ENCODE data around the gene SEPHS1.
"Not testable (repeated sequence)": the region's sequence is repeated elsewhere in the genome, so short reads cannot be mapped to it uniquely, and the experiment has no call there.

SEPHS1 gene

GRCh38 chr10:13348216-13349017 is at the start of gene SEPHS1:
Gene SEPHS1, minus strand, starts transcription at chr10:13348293. Its CDS starts 3,343 bp downstream, at chr10:13344950.
- peaks cover 22% of the 10 kb centered on the region for H3K36me3 Mint-ChIP-seq (ENCODE audit: low read depth)
- H3K4me1 Mint-ChIP-seq (ENCODE audit: low read depth): peaks cover 59% of the 10 kb centered on the region
- peak within 1 kb of the TSS; percentile 89 for H3K4me3 Mint-ChIP-seq
- no peaks in the 10 kb centered on the region for H3K27me3 Mint-ChIP-seq
- peak within 1 kb of the TSS; percentile 92 for H3K27ac Mint-ChIP-seq
- H3K9me3 Mint-ChIP-seq: no peaks in the 10 kb centered on the region

- Mint-ChIP-seq H3K4me3 (no peak overlapping the region), H3K36me3 (ENCODE audit: low read depth) (no peaks in the 10 kb centered on the region), H3K27ac (no peak overlapping the region), H3K4me1 (ENCODE audit: low read depth) (no peaks in the 10 kb centered on the region), H3K9me3 (no peaks in the 10 kb centered on the region), H3K27me3 (peaks cover 6% of the 10 kb centered on the region)
Measured at GRCh38 chr10:13397052-13397451, 49.0 kb upstream of the SEPHS1 start.

GRCh38 chr10:13396369-13396768 is 48.3 kb upstream of the SEPHS1 start:
- Mint-ChIP-seq H3K4me1 (ENCODE audit: low read depth) (no peaks in the 10 kb centered on the region), H3K27ac (no peak overlapping the region), H3K36me3 (ENCODE audit: low read depth) (no peaks in the 10 kb centered on the region), H3K9me3 (no peaks in the 10 kb centered on the region), H3K4me3 (no peak overlapping the region), H3K27me3 (peaks cover 6% of the 10 kb centered on the region)

GRCh38 chr10:13395540-13395939 is 47.4 kb upstream of the SEPHS1 start:
- Mint-ChIP-seq H3K36me3 (ENCODE audit: low read depth) (no peaks in the 10 kb centered on the region), H3K27me3 (peaks cover 4% of the 10 kb centered on the region), H3K9me3 (no peaks in the 10 kb centered on the region), H3K4me3 (no peak overlapping the region), H3K27ac (no peak overlapping the region), H3K4me1 (ENCODE audit: low read depth) (no peaks in the 10 kb centered on the region)

- no peaks in the 10 kb centered on the region for H3K36me3 Mint-ChIP-seq (ENCODE audit: low read depth)
- H3K4me1 Mint-ChIP-seq (ENCODE audit: low read depth): no peaks in the 10 kb centered on the region
- H3K27ac Mint-ChIP-seq: no peak overlapping the region
- H3K4me3 Mint-ChIP-seq: no peak overlapping the region
- no peaks in the 10 kb centered on the region for H3K9me3 Mint-ChIP-seq
- peaks cover 5% of the 10 kb centered on the region for H3K27me3 Mint-ChIP-seq
Measured at GRCh38 chr10:13393640-13394039, 45.5 kb upstream of the SEPHS1 start.

- no peaks in the 10 kb centered on the region for H3K36me3 Mint-ChIP-seq (ENCODE audit: low read depth)
- no peaks in the 10 kb centered on the region for H3K4me1 Mint-ChIP-seq (ENCODE audit: low read depth)
- H3K4me3 Mint-ChIP-seq: no peak overlapping the region
- no peaks in the 10 kb centered on the region for H3K9me3 Mint-ChIP-seq
- no peak overlapping the region for H3K27ac Mint-ChIP-seq
- peaks cover 5% of the 10 kb centered on the region for H3K27me3 Mint-ChIP-seq
Measured at GRCh38 chr10:13392701-13393100, 44.6 kb upstream of the SEPHS1 start.

- Mint-ChIP-seq H3K27ac (no peak overlapping the region), H3K36me3 (ENCODE audit: low read depth) (no peaks in the 10 kb centered on the region), H3K4me1 (ENCODE audit: low read depth) (no peaks in the 10 kb centered on the region), H3K27me3 (peaks cover 5% of the 10 kb centered on the region), H3K9me3 (no peaks in the 10 kb centered on the region), H3K4me3 (no peak overlapping the region)
Measured at GRCh38 chr10:13390604-13391522, 42.8 kb upstream of the SEPHS1 start.

GRCh38 chr10:13388478-13389230 is 40.6 kb upstream of the SEPHS1 start:
- Mint-ChIP-seq H3K27me3 (peaks cover 16% of the 10 kb centered on the region), H3K4me1 (ENCODE audit: low read depth) (no peaks in the 10 kb centered on the region), H3K27ac (no peak overlapping the region), H3K9me3 (no peaks in the 10 kb centered on the region), H3K4me3 (no peak overlapping the region), H3K36me3 (ENCODE audit: low read depth) (no peaks in the 10 kb centered on the region)

GRCh38 chr10:13386021-13386420 is 37.9 kb upstream of the SEPHS1 start:
- H3K9me3 Mint-ChIP-seq: no peaks in the 10 kb centered on the region
- peaks cover 11% of the 10 kb centered on the region for H3K4me1 Mint-ChIP-seq (ENCODE audit: low read depth)
- H3K36me3 Mint-ChIP-seq (ENCODE audit: low read depth): no peaks in the 10 kb centered on the region
- peaks cover 38% of the 10 kb centered on the region for H3K27me3 Mint-ChIP-seq
- no peak overlapping the region for H3K27ac Mint-ChIP-seq
- no peak overlapping the region for H3K4me3 Mint-ChIP-seq

- Mint-ChIP-seq H3K4me1 (ENCODE audit: low read depth) (peaks cover 11% of the 10 kb centered on the region), H3K27me3 (peaks cover 46% of the 10 kb centered on the region), H3K9me3 (no peaks in the 10 kb centered on the region), H3K4me3 (peak overlapping the region; percentile 36), H3K27ac (no peak overlapping the region), H3K36me3 (ENCODE audit: low read depth) (no peaks in the 10 kb centered on the region)
Measured at GRCh38 chr10:13383399-13383761, 35.3 kb upstream of the SEPHS1 start.

GRCh38 chr10:13382703-13383398 is 34.8 kb upstream of the SEPHS1 start:
- peak overlapping the region; percentile 36 for H3K4me3 Mint-ChIP-seq
- H3K9me3 Mint-ChIP-seq: no peaks in the 10 kb centered on the region
- H3K4me1 Mint-ChIP-seq (ENCODE audit: low read depth): peaks cover 11% of the 10 kb centered on the region
- peaks cover 46% of the 10 kb centered on the region for H3K27me3 Mint-ChIP-seq
- H3K27ac Mint-ChIP-seq: no peak overlapping the region
- H3K36me3 Mint-ChIP-seq (ENCODE audit: low read depth): no peaks in the 10 kb centered on the region

- Mint-ChIP-seq H3K27me3 (peaks cover 35% of the 10 kb centered on the region), H3K4me1 (ENCODE audit: low read depth) (peaks cover 11% of the 10 kb centered on the region)
- H3K4me3 Mint-ChIP-seq; H3K36me3 Mint-ChIP-seq (ENCODE audit: low read depth); H3K9me3 Mint-ChIP-seq; H3K27ac Mint-ChIP-seq: not testable (repeated sequence)
Measured at GRCh38 chr10:13379061-13379460, 31.0 kb upstream of the SEPHS1 start.

GRCh38 chr10:13376746-13377145 is 28.7 kb upstream of the SEPHS1 start:
- Mint-ChIP-seq H3K27ac (no peak overlapping the region), H3K36me3 (ENCODE audit: low read depth) (no peaks in the 10 kb centered on the region), H3K4me1 (ENCODE audit: low read depth) (no peaks in the 10 kb centered on the region), H3K9me3 (no peaks in the 10 kb centered on the region), H3K4me3 (no peak overlapping the region), H3K27me3 (peaks cover 20% of the 10 kb centered on the region)

GRCh38 chr10:13376297-13376696 is 28.2 kb upstream of the SEPHS1 start:
- Mint-ChIP-seq H3K4me1 (ENCODE audit: low read depth) (no peaks in the 10 kb centered on the region), H3K9me3 (no peaks in the 10 kb centered on the region)

More at GRCh38 chr10:13376297-13376696, 28.2 kb upstream of the SEPHS1 start:
- H3K27ac Mint-ChIP-seq: no peak overlapping the region
- H3K4me3 Mint-ChIP-seq: no peak overlapping the region
- H3K27me3 Mint-ChIP-seq: peaks cover 15% of the 10 kb centered on the region
- H3K36me3 Mint-ChIP-seq (ENCODE audit: low read depth): no peaks in the 10 kb centered on the region
